HCT116 (cell line): ENCODE measurements around the gene ARHGEF11.

Experiments used
- CTCF ChIP-seq, 3 experiments: fragments of 200-600 bp in 1 of 3; sonication (generic) in 1 of 3; IDR thresholded peaks in 2 of 3; conservative IDR thresholded peaks in 1 of 3; 2 replicates each; pipeline ENCODE4 v1.5.1; 2012 to 2017; ENCODE audit warnings: low read depth in 2 of 3, low read length in 2 of 3, antibody characterized with exemption in 1 of 3, borderline replicate concordance in 1 of 3, control low read depth in 1 of 3, mild to moderate bottlenecking in 1 of 3, mixed read lengths in 1 of 3, mixed run types in 1 of 3, moderate library complexity in 1 of 3; ENCODE audit not compliant: insufficient read depth in 1 of 3
- EZH2 ChIP-seq: fragments of 200-600 bp; sonication (generic); IDR thresholded peaks from 2 replicates; pipeline ENCODE4 v1.6.1; 2017; ENCODE audit warnings: antibody characterized with exemption, mixed run types
- JUND ChIP-seq: IDR thresholded peaks from 2 replicates; pipeline ENCODE4 v1.6.1; 2012
- POLR2A ChIP-seq: IDR thresholded peaks from 2 replicates; pipeline ENCODE4 v1.7.0; 2011; ENCODE audit warnings: borderline replicate concordance; ENCODE audit not compliant: insufficient read depth, insufficient read length; ENCODE audit errors: extremely low read depth
- POLR2AphosphoS5 ChIP-seq: IDR thresholded peaks from 2 replicates; pipeline ENCODE4 v1.6.1; 2011; ENCODE audit warnings: mild to moderate bottlenecking, low read depth, low read length, moderate library complexity
- RAD21 ChIP-seq: IDR thresholded peaks from 2 replicates; pipeline ENCODE4 v1.6.1; 2012; ENCODE audit warnings: low read depth, mild to moderate bottlenecking
- REST ChIP-seq: IDR thresholded peaks from 2 replicates; pipeline ENCODE4 v1.6.1; 2012; ENCODE audit warnings: low read depth
- ZNF274 ChIP-seq: fragments of 200-500 bp; sonication (Bioruptor generic); IDR thresholded peaks from 2 replicates; pipeline ENCODE4 v1.6.1; 2014; ENCODE audit warnings: mild to moderate bottlenecking, low read depth, low read length, inconsistent platforms

GRCh38 chr1:156900896-156901589 lies 144.5 kb downstream of the ARHGEF11 start:
- TF ChIP-seq POLR2A (no peak), REST (no peak), CTCF (IDR thresholded peaks at IDR 0.05 in 2 of 3, conservative IDR thresholded peaks at IDR 0.05 in 1 of 3; ENCODE audit: borderline replicate concordance in 1 of 3, insufficient read depth in 1 of 3, low read depth in 2 of 3, low read length in 2 of 3) (no peak), JUND (no peak), RAD21 (no peak), POLR2AphosphoS5 (no peak), ZNF274 (no peak), EZH2 (no peak)
